DOHH2 (cell line): ENCODE data around the gene UBE4B.

Source experiments
- H3F3A ChIP-seq: fragments of 200-600 bp; sonication (generic), shearing (Covaris generic); 2 replicates; pipeline ENCODE4 v1.6.0; 2016; ENCODE audit warnings: antibody characterized with exemption, mild to moderate bottlenecking; ENCODE audit not compliant: control insufficient read depth, insufficient read depth
- H3K27ac ChIP-seq: fragments of 200-600 bp; sonication (generic); 2 replicates; pipeline ENCODE4 v1.5.1; 2014; ENCODE audit warnings: low read depth, mild to moderate bottlenecking, low read length, moderate library complexity
- H3K27me3 ChIP-seq: fragments of 200-600 bp; sonication (generic); 2 replicates; pipeline ENCODE4 v1.6.1; 2014; ENCODE audit warnings: mild to moderate bottlenecking, low read length, mixed read lengths; ENCODE audit not compliant: control insufficient read depth
- H3K36me3 ChIP-seq: fragments of 200-600 bp; sonication (generic); 2 replicates; pipeline ENCODE4 v1.6.1; 2014; ENCODE audit warnings: mild to moderate bottlenecking, low read length, moderate library complexity, mixed read lengths; ENCODE audit not compliant: control insufficient read depth
- H3K4me1 ChIP-seq: fragments of 200-600 bp; sonication (generic); 2 replicates; pipeline ENCODE4 v1.6.1; 2014; ENCODE audit warnings: mild to moderate bottlenecking, low read length, mixed read lengths; ENCODE audit not compliant: control insufficient read depth
- H3K4me2 ChIP-seq: fragments of 200-600 bp; sonication (generic); 2 replicates; pipeline ENCODE4 v1.6.0; 2014; ENCODE audit warnings: mild to moderate bottlenecking, low read length, moderate library complexity
- H3K4me3 ChIP-seq: fragments of 200-600 bp; sonication (generic); 2 replicates; pipeline ENCODE4 v1.5.1; 2014; ENCODE audit warnings: mild to moderate bottlenecking, low read length, mixed read lengths
- H3K79me2 ChIP-seq: fragments of 200-600 bp; sonication (generic); 2 replicates; pipeline ENCODE4 v1.6.1; 2014; ENCODE audit warnings: mild to moderate bottlenecking, low read length, mixed read lengths; ENCODE audit not compliant: control insufficient read depth
- H3K9me2 ChIP-seq: fragments of 200-600 bp; sonication (generic); replicated peaks from 2 replicates; pipeline ENCODE4 v1.6.1; 2014; ENCODE audit warnings: mild to moderate bottlenecking, low read length, mixed read lengths; ENCODE audit not compliant: control insufficient read depth
- H3K9me3 ChIP-seq: fragments of 200-600 bp; sonication (generic); 2 replicates; pipeline ENCODE4 v1.6.1; 2014; ENCODE audit warnings: antibody characterized with exemption, low read length, mixed read lengths; ENCODE audit not compliant: control insufficient read depth, insufficient read depth
- H4K20me1 ChIP-seq: fragments of 200-600 bp; sonication (generic); 2 replicates; pipeline ENCODE4 v1.6.0; 2014; ENCODE audit warnings: low read depth, mild to moderate bottlenecking, antibody characterized with exemption, low read length, moderate library complexity; ENCODE audit not compliant: control insufficient read depth, insufficient read depth
- CTCF ChIP-seq: fragments of 200-600 bp; sonication (generic); IDR thresholded peaks from one replicate; pipeline ENCODE4 v1.5.1; 2014; ENCODE audit warnings: antibody characterized with exemption, mild to moderate bottlenecking, low read depth, low read length; ENCODE audit not compliant: poor library complexity, severe bottlenecking
- EZH2phosphoT487 ChIP-seq: fragments of 200-600 bp; sonication (generic); IDR thresholded peaks from 2 replicates; pipeline ENCODE4 v1.6.1; 2017; ENCODE audit warnings: borderline replicate concordance, mild to moderate bottlenecking, antibody characterized with exemption, low read length, moderate library complexity, mixed read lengths

Gene UBE4B

DNA sequence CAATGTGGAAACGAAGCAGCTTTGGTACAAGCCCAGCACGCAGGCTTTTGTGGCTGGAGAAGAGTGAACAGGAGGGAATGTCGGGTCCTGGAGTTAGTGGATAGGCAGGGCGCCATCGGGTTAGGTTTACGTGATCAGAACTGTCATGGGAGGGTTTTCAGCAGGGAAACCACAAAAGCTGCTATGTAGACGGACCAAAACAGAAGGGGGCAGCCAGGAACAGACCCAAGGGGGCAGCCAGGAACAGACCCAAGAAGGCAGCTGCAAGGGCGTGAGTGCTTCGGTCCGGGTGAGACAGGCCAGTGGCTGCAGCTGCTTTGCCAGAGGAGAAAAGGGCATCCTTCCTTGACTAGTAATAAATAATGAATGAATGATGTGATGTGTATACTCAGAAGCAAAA, 100.1 kb downstream of the UBE4B start:
- H3K4me2 ChIP-seq: no peak overlapping the region
- H3K9me2 ChIP-seq: no peaks in the 10 kb centered on the region
- peaks cover 21% of the 10 kb centered on the region for H3K36me3 ChIP-seq
- H3K27ac ChIP-seq: no peak overlapping the region
- no peaks in the 10 kb centered on the region for H4K20me1 ChIP-seq
- H3K79me2 ChIP-seq: no peaks in the 10 kb centered on the region
- H3K4me1 ChIP-seq: no peaks in the 10 kb centered on the region
- H3K4me3 ChIP-seq: no peak overlapping the region
- H3F3A ChIP-seq: no peaks in the 10 kb centered on the region
- H3K9me3 ChIP-seq: no peaks in the 10 kb centered on the region
- TF ChIP-seq CTCF (no peak), EZH2phosphoT487 (no peak)
- no peaks in the 10 kb centered on the region for H3K27me3 ChIP-seq

- TF ChIP-seq EZH2phosphoT487 (no peak), CTCF (no peak)
- Histone ChIP-seq H3K4me3 (no peak overlapping the region), H3F3A (no peaks in the 10 kb centered on the region), H3K9me3 (no peaks in the 10 kb centered on the region), H3K79me2 (no peaks in the 10 kb centered on the region), H3K4me1 (no peaks in the 10 kb centered on the region), H4K20me1 (no peaks in the 10 kb centered on the region), H3K9me2 (no peaks in the 10 kb centered on the region), H3K4me2 (no peak overlapping the region), H3K27ac (no peak overlapping the region), H3K27me3 (no peaks in the 10 kb centered on the region), H3K36me3 (peaks cover 2% of the 10 kb centered on the region; the same call in 1 of the 2 replicates)
These were observed 108.2 kb downstream of the UBE4B start for GRCh38 chr1:10140981-10141380.

DNA sequence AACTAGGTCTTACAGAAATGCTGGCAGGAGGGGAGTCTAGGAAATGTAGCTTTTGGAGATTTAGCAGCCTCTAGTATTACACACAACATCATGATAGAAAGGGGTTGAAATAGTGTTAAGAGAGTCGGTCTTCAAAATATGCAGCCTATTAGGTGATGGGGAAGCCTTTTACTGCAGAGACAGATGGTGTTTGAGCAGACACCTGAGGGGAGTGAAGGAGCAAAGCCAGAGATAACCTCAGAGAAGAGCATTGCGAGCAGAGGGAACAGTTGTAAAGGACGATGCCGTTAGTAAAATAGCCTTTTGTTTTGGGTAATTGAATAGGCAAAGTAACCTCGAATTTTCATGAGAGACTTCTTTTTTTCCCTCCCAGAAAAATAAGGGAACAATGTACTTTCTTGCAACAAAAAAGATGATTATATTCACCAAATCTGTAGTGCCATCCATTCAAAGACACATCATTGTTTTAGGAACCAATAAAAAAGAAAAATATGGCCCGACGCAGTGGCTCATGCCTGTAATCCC, 111.3 kb downstream of the UBE4B start:
- Histone ChIP-seq H3K4me1 (no peaks in the 10 kb centered on the region), H3K9me2 (no peaks in the 10 kb centered on the region), H3K9me3 (no peaks in the 10 kb centered on the region), H4K20me1 (no peaks in the 10 kb centered on the region), H3K27ac (no peak overlapping the region), H3K36me3 (no peaks in the 10 kb centered on the region), H3F3A (no peaks in the 10 kb centered on the region), H3K27me3 (no peaks in the 10 kb centered on the region), H3K4me2 (no peak overlapping the region), H3K4me3 (no peak overlapping the region), H3K79me2 (no peaks in the 10 kb centered on the region)
- TF ChIP-seq EZH2phosphoT487 (no peak), CTCF (no peak)

- Histone ChIP-seq H3F3A (no peaks in the 10 kb centered on the region), H3K79me2 (no peaks in the 10 kb centered on the region), H3K4me1 (no peaks in the 10 kb centered on the region), H3K4me2 (no peak overlapping the region), H3K9me2 (no peaks in the 10 kb centered on the region), H3K27me3 (no peaks in the 10 kb centered on the region), H3K4me3 (no peak overlapping the region), H3K9me3 (no peaks in the 10 kb centered on the region), H4K20me1 (no peaks in the 10 kb centered on the region), H3K36me3 (no peaks in the 10 kb centered on the region), H3K27ac (no peak overlapping the region)
- TF ChIP-seq CTCF (no peak), EZH2phosphoT487 (no peak)
These were observed 113.6 kb downstream of the UBE4B start for GRCh38 chr1:10146391-10146790.
